IMR-90 (cell line): Measurements from ENCODE around the gene ATP8B4. TPM values are rescaled to one million over a fixed set of nuclear protein-coding genes. Genes with fewer than 3 reads are reported as not detected.

Experiments
- ATAC-seq: fragments of 200-7000 bp; cut with Tn5 transposase; 2 replicates; pipeline ENCODE4 v1.9.1; 2020; ENCODE audit warnings: low read depth, mild to moderate bottlenecking, moderate library complexity
- BruUV-seq: library from RNA; stranded (reverse); fragments of 400-500 nt; replicated peaks from 2 replicates; lab custom pipeline; 2021; lab: Mats Ljungman, UMichigan
- CTCF ChIA-PET: fragments of 300-600 bp; formaldehyde crosslinking; extraction: SDS; loops from one replicate; lab custom pipeline; 2021; ENCODE audit warnings: antibody characterized with exemption; lab: Yijun Ruan, JAX
- POLR2A ChIA-PET: fragments of 300-600 bp; sonication (Branson Sonifier 250); formaldehyde crosslinking; loops from one replicate; lab custom pipeline; 2022; ENCODE audit warnings: antibody characterized with exemption; ENCODE audit not compliant: unreplicated experiment; lab: Charles Lee
- DNase-seq: peaks from one replicate; pipeline ENCODE4 v3.0.0; 2013
- H2AFZ ChIP-seq: replicated peaks from 2 replicates; pipeline ENCODE3; 2013; ENCODE audit warnings: low read length, mild to moderate bottlenecking; ENCODE audit not compliant: poor library complexity
- H2AK5ac ChIP-seq: 2 replicates; pipeline ENCODE4 v1.6.1; 2013; ENCODE audit warnings: low read depth, low read length, inconsistent platforms
- H2AK9ac ChIP-seq: replicated peaks from 2 replicates; pipeline ENCODE3; 2013; ENCODE audit warnings: mild to moderate bottlenecking, low read depth, low read length, moderate library complexity; ENCODE audit not compliant: poor library complexity
- H2BK120ac ChIP-seq: 2 replicates; pipeline ENCODE4 v1.6.1; 2013; ENCODE audit warnings: low read depth, low read length, inconsistent platforms
- H2BK15ac ChIP-seq: 3 replicates; pipeline ENCODE4 v1.6.1; 2013; ENCODE audit warnings: low read depth, low read length, inconsistent platforms
- H2BK20ac ChIP-seq: 2 replicates; pipeline ENCODE4 v1.6.1; 2013; ENCODE audit warnings: low read depth, mild to moderate bottlenecking, inconsistent platforms, low read length, moderate library complexity
- H2BK5ac ChIP-seq: 2 replicates; pipeline ENCODE4 v1.6.1; 2013; ENCODE audit warnings: mild to moderate bottlenecking, low read depth, low read length, inconsistent platforms; ENCODE audit not compliant: poor library complexity, severe bottlenecking
- H3K14ac ChIP-seq: replicated peaks from 2 replicates; pipeline ENCODE4 v1.6.1; 2013; ENCODE audit warnings: low read depth, low read length, inconsistent platforms
- H3K18ac ChIP-seq: 2 replicates; pipeline ENCODE4 v1.6.1; 2013; ENCODE audit warnings: low read depth, low read length, control low read depth
- H3K23ac ChIP-seq: 2 replicates; pipeline ENCODE4 v1.6.1; 2013; ENCODE audit warnings: low read depth, low read length, inconsistent platforms
- H3K27ac ChIP-seq: 2 replicates; pipeline ENCODE4 v1.5.1; 2013; ENCODE audit warnings: mild to moderate bottlenecking, control low read depth, low read length; ENCODE audit not compliant: insufficient read depth
- H3K27me3 ChIP-seq: 2 replicates; pipeline ENCODE4 v1.6.1; 2013; ENCODE audit warnings: low read length; ENCODE audit not compliant: control insufficient read depth, insufficient read depth
- H3K36me3 ChIP-seq: 2 replicates; pipeline ENCODE4 v1.6.1; 2013; ENCODE audit warnings: low read length, mixed read lengths; ENCODE audit not compliant: control insufficient read depth, insufficient read depth
- H3K4ac ChIP-seq: 2 replicates; pipeline ENCODE4 v1.6.1; 2013; ENCODE audit warnings: low read depth, low read length, inconsistent platforms
- H3K4me1 ChIP-seq: 2 replicates; pipeline ENCODE4 v1.6.1; 2013; ENCODE audit warnings: low read length, mixed read lengths; ENCODE audit not compliant: control insufficient read depth, insufficient read depth
- H3K4me2 ChIP-seq: 2 replicates; pipeline ENCODE4 v1.6.1; 2013; ENCODE audit warnings: low read depth, mild to moderate bottlenecking, control low read depth, low read length, moderate library complexity
- H3K4me3 ChIP-seq: 2 replicates; pipeline ENCODE4 v1.5.1; 2013; ENCODE audit warnings: low read depth, mild to moderate bottlenecking, control low read depth, low read length, moderate library complexity; ENCODE audit not compliant: insufficient read depth
- H3K56ac ChIP-seq: 2 replicates; pipeline ENCODE4 v1.6.1; 2013; ENCODE audit warnings: low read length, inconsistent platforms; ENCODE audit not compliant: insufficient read depth; ENCODE audit errors: extremely low read depth
- H3K79me1 ChIP-seq, 2 experiments: 2 replicates each; pipeline ENCODE4 v1.6.1; 2013; ENCODE audit warnings: low read length in 2 of 2, inconsistent platforms in 1 of 2, low read depth in 1 of 2
- H3K9ac ChIP-seq: 2 replicates; pipeline ENCODE4 v1.6.1; 2013; ENCODE audit warnings: low read depth, low read length, control low read depth
- H3K9me1 ChIP-seq: 2 replicates; pipeline ENCODE4 v1.6.1; 2013; ENCODE audit warnings: low read length, inconsistent platforms; ENCODE audit not compliant: insufficient read depth
- H3K9me3 ChIP-seq: 2 replicates; pipeline ENCODE4 v1.6.1; 2013; ENCODE audit warnings: low read length; ENCODE audit not compliant: control insufficient read depth, insufficient read depth
- H4K20me1 ChIP-seq: 2 replicates; pipeline ENCODE4 v1.6.1; 2013; ENCODE audit warnings: low read length, inconsistent platforms; ENCODE audit not compliant: insufficient read depth
- H4K5ac ChIP-seq: 2 replicates; pipeline ENCODE4 v1.6.1; 2013; ENCODE audit warnings: mild to moderate bottlenecking, low read depth, low read length, control low read depth
- H4K8ac ChIP-seq, 2 experiments: 2 replicates each; pipeline ENCODE4 v1.6.1; 2013; ENCODE audit warnings: low read depth in 2 of 2, low read length in 2 of 2, control low read depth in 1 of 2, inconsistent platforms in 1 of 2
- H4K91ac ChIP-seq: 2 replicates; pipeline ENCODE4 v1.6.1; 2013; ENCODE audit warnings: low read depth, low read length, inconsistent platforms; ENCODE audit not compliant: insufficient read depth
- BHLHE40 ChIP-seq: fragments of 150-350 bp; IDR thresholded peaks from 2 replicates; pipeline ENCODE4 v1.6.1; 2016; ENCODE audit warnings: mild to moderate bottlenecking, low read depth, low read length
- CEBPB ChIP-seq: IDR thresholded peaks from 2 replicates; pipeline ENCODE4 v1.6.1; 2012; ENCODE audit warnings: low read depth, low read length, improper control_type of control experiment
- CHD1 ChIP-seq: IDR thresholded peaks from 2 replicates; pipeline ENCODE4 v1.6.1; 2012; ENCODE audit warnings: low read depth, low read length, improper control_type of control experiment
- ELK1 ChIP-seq: fragments of 150-350 bp; IDR thresholded peaks from 2 replicates; pipeline ENCODE4 v1.6.1; 2016; ENCODE audit warnings: low read depth, mild to moderate bottlenecking, low read length, moderate library complexity, borderline replicate concordance
- FOS ChIP-seq: fragments of 150-350 bp; IDR thresholded peaks from 2 replicates; pipeline ENCODE4 v1.6.1; 2016; ENCODE audit warnings: low read depth, low read length
- MAFK ChIP-seq: IDR thresholded peaks from 2 replicates; pipeline ENCODE4 v1.6.1; 2012; ENCODE audit warnings: low read depth, low read length, improper control_type of control experiment
- MAZ ChIP-seq: IDR thresholded peaks from 2 replicates; pipeline ENCODE4 v1.6.1; 2012; ENCODE audit warnings: low read depth, mild to moderate bottlenecking, low read length, improper control_type of control experiment, moderate library complexity, borderline replicate concordance
- MXI1 ChIP-seq: IDR thresholded peaks from 2 replicates; pipeline ENCODE4 v1.6.1; 2012; ENCODE audit warnings: low read depth, mild to moderate bottlenecking, low read length, moderate library complexity, borderline replicate concordance
- NFE2L2 ChIP-seq: fragments of 150-350 bp; IDR thresholded peaks from 2 replicates; pipeline ENCODE4 v1.6.1; 2016; ENCODE audit warnings: low read depth, mild to moderate bottlenecking, low read length
- POLR2A ChIP-seq: IDR thresholded peaks from 2 replicates; pipeline ENCODE4 v1.6.1; 2012; ENCODE audit warnings: mild to moderate bottlenecking, low read depth, low read length
- RAD21 ChIP-seq: IDR thresholded peaks from 2 replicates; pipeline ENCODE4 v1.6.1; 2012; ENCODE audit warnings: low read length, improper control_type of control experiment
- RCOR1 ChIP-seq: IDR thresholded peaks from 2 replicates; pipeline ENCODE4 v1.6.1; 2012; ENCODE audit warnings: mild to moderate bottlenecking, low read length, improper control_type of control experiment; ENCODE audit not compliant: insufficient replicate concordance
- RFX5 ChIP-seq: IDR thresholded peaks from 2 replicates; pipeline ENCODE4 v1.8.0; 2012; ENCODE audit warnings: low read depth, mild to moderate bottlenecking, low read length, moderate library complexity
- SMC3 ChIP-seq: fragments of 150-350 bp; IDR thresholded peaks from 2 replicates; pipeline ENCODE4 v1.6.1; 2016; ENCODE audit warnings: low read depth, mild to moderate bottlenecking, antibody characterized with exemption, low read length, moderate library complexity
- USF2 ChIP-seq: fragments of 150-350 bp; IDR thresholded peaks from 2 replicates; pipeline ENCODE4 v1.6.1; 2017; ENCODE audit warnings: mild to moderate bottlenecking, antibody characterized with exemption, low read length, low read depth
- WGBS, 2 experiments: methylation state at CpG; one replicate each; pipeline versions ENCODE4 v1.1.5 to v1.1.7; 2013; ENCODE audit warnings: missing lambda C conversion rate in 2 of 2; ENCODE audit not compliant: insufficient read length in 1 of 2; ENCODE audit errors: extremely low coverage in 2 of 2; 5-methylcytosine and 5-hydroxymethylcytosine counted together
- dilution Hi-C: fragments of 300-500 bp; cut with HindIII; formaldehyde crosslinking; loops from one replicate; pipeline ENCODE4 v1.14.3; 2018; ENCODE audit warnings: low sequenced_read_pairs; ENCODE audit not compliant: unreplicated experiment
- in situ Hi-C: fragments of 300-500 bp; cut with MboI; formaldehyde crosslinking; loops from 3 replicates; pipeline ENCODE4 v1.14.3; 2019; ENCODE audit warnings: low sequenced_read_pairs, inconsistent platforms, mixed read lengths
- intact Hi-C: fragments of 100-400 bp; cut with micrococcal nuclease; formaldehyde crosslinking; loops from 2 replicates; pipeline ENCODE4 v1.10.0; 2022
- polyA plus RNA-seq, 3 experiments: library from polyadenylated mRNA; depleted of rRNA; stranded (reverse); fragments of >200 nt; gene quantifications; 2 replicates each; pipeline ENCODE4 v1.2.3, GENCODE V29; 2012; ENCODE audit warnings: low replicate concordance in 1 of 3
- total RNA-seq: library from RNA; depleted of rRNA; stranded (reverse); fragments of >200 nt; gene quantifications from 2 replicates; pipeline ENCODE4 v1.2.3, GENCODE V29; 2012

Gene ATP8B4
- total and polyA plus RNA-seq, 2 of the 4 experiments (the other 2 are of a cell fraction): 0.12 to 0.54 TPM

GRCh38 chr15:50055332-50055731, 63.7 kb downstream of the ATP8B4 start:
- peak overlapping the region; percentile 88 for H2BK120ac ChIP-seq
- CTCF ChIA-PET: interaction anchor here (0.8 to 1.5 kb wide), 3 partner anchors 12 to 1193 kb away, joined by 3 to 4 read pairs (median 3); no protein-coding TSS in a partner anchor
- peak overlapping the region; percentile 74; the same call in 1 of the 2 replicates for H4K91ac ChIP-seq
- no peaks in the 10 kb centered on the region for H3K9me3 ChIP-seq
- H3K4me1 ChIP-seq: peaks cover 24% of the 10 kb centered on the region
- H3K36me3 ChIP-seq: no peaks in the 10 kb centered on the region
- H3K27ac ChIP-seq: peak overlapping the region; percentile 95; the same call in 1 of the 2 replicates
- peak overlapping the region; percentile 40; the same call in 1 of the 2 replicates for H3K4me3 ChIP-seq
- peak overlapping the region; percentile 90 to 91 for H4K8ac ChIP-seq
- H2BK20ac ChIP-seq: peak overlapping the region; percentile 38
- dilution Hi-C loops: no loop called here
- peak overlapping the region; percentile 86; the same call in 1 of the 2 replicates for H3K4ac ChIP-seq
- H3K18ac ChIP-seq: peak overlapping the region; percentile 94
- BruUV-seq: no TSS peak
- 0 out of 4 replicates have a peak, but pooled peaks cover 0 to 5% of the 10 kb centered on the region in 2 experiments for H3K79me1 ChIP-seq
- H3K9ac ChIP-seq: peak overlapping the region; percentile 24; the same call in 1 of the 2 replicates
- H3K9me1 ChIP-seq: peaks cover 15% of the 10 kb centered on the region
- H2BK5ac ChIP-seq: peak overlapping the region; percentile 95
- peak overlapping the region; percentile 1; the same call in 1 of the 3 replicates for H2BK15ac ChIP-seq
- no CpG with 5 or more reads among the region's 1 CpG for WGBS, 2 experiments
- peak overlapping the region; percentile 94; the same call in 1 of the 2 replicates for H3K4me2 ChIP-seq
- H2AK9ac ChIP-seq: no peak overlapping the region
- POLR2A ChIA-PET: interaction anchor here (0.6 kb wide), 1 partner anchor 440 kb away, joined by 3 read pairs; no protein-coding TSS in a partner anchor
- DNase-seq: peak; percentile 92
- no peaks in the 10 kb centered on the region for H4K20me1 ChIP-seq
- H4K5ac ChIP-seq: peak overlapping the region; percentile 89
- H3K14ac ChIP-seq: peak overlapping the region; percentile 15; the same call in 1 of the 2 replicates
- H3K27me3 ChIP-seq: no peaks in the 10 kb centered on the region
- no peak overlapping the region for H2AFZ ChIP-seq
- H3K56ac ChIP-seq: peak overlapping the region; percentile 41; the same call in 1 of the 2 replicates
- ATAC-seq: peak; percentile 52
- H2AK5ac ChIP-seq: no peak overlapping the region
- intact Hi-C loops: loop anchor here (5.0 to 10.0 kb wide), 2 partner anchors 262 to 901 kb away; partner anchors contain the start of gene COPS2
- peak overlapping the region; percentile 63; the same call in 1 of the 2 replicates for H3K23ac ChIP-seq
- in situ Hi-C loops: no loop called here
- TF ChIP-seq BHLHE40 (no peak), RFX5 (no peak), RAD21 (no peak), POLR2A (0 out of 2 replicates have a peak, but pooled peaks have one; percentile 19), MXI1 (no peak), ELK1 (no peak), MAFK (no peak), CEBPB (peak; percentile 96), NFE2L2 (no peak; the same call in 1 of the 2 replicates), CHD1 (no peak), USF2 (no peak), FOS (peak; percentile 4; the same call in 1 of the 2 replicates), RCOR1 (no peak), MAZ (no peak), SMC3 (no peak)
